Gastrocnemius medialis (tissue), 4 donors: ENCODE results near the gene CAPZB.

Experiments used
- POLR2A ChIP-seq, 2 donors: fragments of 450-650 bp; IDR thresholded peaks; one replicate each; pipeline ENCODE4 v1.6.1; 2017; ENCODE audit warnings: antibody characterized with exemption in 2 of 2, mild to moderate bottlenecking in 2 of 2, moderate library complexity in 2 of 2
- TF ChIP-seq, protein P1 (sequence below), 5 experiments: fragments of 450-650 bp in 3 of 5; fragments of 200-600 bp in 2 of 5; sonication (generic) in 2 of 5; IDR thresholded peaks in 4 of 5; conservative IDR thresholded peaks in 1 of 5; 1 replicate in 4 of 5; 2 replicates in 1 of 5; pipeline ENCODE4 v1.5.1; 2016 to 2019; ENCODE audit warnings: antibody characterized with exemption in 5 of 5, mild to moderate bottlenecking in 3 of 5, moderate library complexity in 3 of 5

GRCh38 chr1:19377812-19378718 lies 107.3 kb downstream of the CAPZB start:
- TF ChIP-seq, protein P1, sequence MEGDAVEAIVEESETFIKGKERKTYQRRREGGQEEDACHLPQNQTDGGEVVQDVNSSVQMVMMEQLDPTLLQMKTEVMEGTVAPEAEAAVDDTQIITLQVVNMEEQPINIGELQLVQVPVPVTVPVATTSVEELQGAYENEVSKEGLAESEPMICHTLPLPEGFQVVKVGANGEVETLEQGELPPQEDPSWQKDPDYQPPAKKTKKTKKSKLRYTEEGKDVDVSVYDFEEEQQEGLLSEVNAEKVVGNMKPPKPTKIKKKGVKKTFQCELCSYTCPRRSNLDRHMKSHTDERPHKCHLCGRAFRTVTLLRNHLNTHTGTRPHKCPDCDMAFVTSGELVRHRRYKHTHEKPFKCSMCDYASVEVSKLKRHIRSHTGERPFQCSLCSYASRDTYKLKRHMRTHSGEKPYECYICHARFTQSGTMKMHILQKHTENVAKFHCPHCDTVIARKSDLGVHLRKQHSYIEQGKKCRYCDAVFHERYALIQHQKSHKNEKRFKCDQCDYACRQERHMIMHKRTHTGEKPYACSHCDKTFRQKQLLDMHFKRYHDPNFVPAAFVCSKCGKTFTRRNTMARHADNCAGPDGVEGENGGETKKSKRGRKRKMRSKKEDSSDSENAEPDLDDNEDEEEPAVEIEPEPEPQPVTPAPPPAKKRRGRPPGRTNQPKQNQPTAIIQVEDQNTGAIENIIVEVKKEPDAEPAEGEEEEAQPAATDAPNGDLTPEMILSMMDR (IDR thresholded peaks at IDR 0.05 in 4 of 5, conservative IDR thresholded peaks at IDR 0.05 in 1 of 5) = no peak
- no peak for TF ChIP-seq POLR2A (IDR thresholded peaks at IDR 0.05)
